ENCODE measurements around the gene LAMA2.

GRCh38 chr6:129338683-129339082, 455.7 kb downstream of the LAMA2 start:
- no peak for TF ChIP-seq POLR2A (IDR thresholded peaks at IDR 0.05; ENCODE audit: extremely low read depth, insufficient read length)
- TF ChIP-seq CTCF (IDR thresholded peaks at IDR 0.05; ENCODE audit: low read depth, low read length), result no peak
- no peak for TF ChIP-seq MYC (IDR thresholded peaks at IDR 0.05; ENCODE audit: low read depth, low read length)

Data from NB4 (cell line).